HG03095 (cell line): ENCODE results near the gene ATP5ME.
"Not testable (repeated sequence)": the region's sequence is repeated elsewhere in the genome, so short reads cannot be mapped to it uniquely, and the experiment has no call there.

Source experiments
- ATAC-seq: cut with Tn5 transposase; IDR thresholded peaks from one replicate; pipeline ENCODE4 v1.9.1; 2021; ENCODE audit warnings: moderate library complexity; ENCODE audit not compliant: unreplicated experiment

Gene ATP5ME

GRCh38 chr4:705278-706082 is 31.4 kb upstream of the ATP5ME start, which contains the start of gene PCGF3:
TSS of gene PCGF3 (plus strand) at chr4:705832. CDS start at chr4:733681, 27,849 bp downstream.
- ATAC-seq, result peak; percentile 85

- ATAC-seq, result no peak
Measured at GRCh38 chr4:704971-705277, 30.8 kb upstream of the ATP5ME start.

DNA sequence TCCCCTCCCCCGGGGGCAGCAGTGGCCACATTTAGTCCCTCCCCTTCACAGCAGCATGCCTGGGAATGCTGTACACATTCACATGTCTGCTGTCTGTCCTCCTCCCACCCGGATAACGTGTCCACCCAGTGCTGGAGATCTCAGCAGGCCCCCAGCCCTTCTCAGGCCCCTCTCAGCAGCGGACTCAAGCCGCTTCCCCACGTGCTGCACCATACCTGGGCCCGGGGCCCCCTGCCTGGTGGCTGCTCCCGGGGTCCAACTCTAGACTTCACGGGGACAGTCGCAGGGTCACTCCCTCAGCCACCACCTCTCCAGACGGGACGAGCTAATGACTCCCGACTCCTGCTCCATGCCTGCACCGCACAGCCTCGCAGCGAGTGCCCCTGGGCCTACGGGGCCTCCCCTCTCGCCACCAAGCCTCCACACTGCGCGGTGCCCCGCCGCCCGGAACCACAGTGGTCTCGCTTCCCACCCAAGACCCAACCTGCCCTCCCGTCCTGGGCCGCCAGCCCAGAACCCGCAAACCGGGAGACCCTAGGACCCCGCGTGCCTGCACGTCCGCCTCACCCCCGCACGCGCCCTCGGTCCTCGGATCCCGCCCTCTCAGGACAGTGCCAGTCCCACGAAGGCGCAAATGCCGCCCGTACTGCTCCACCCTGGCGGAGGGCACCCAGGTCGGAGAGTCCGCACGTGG is 30.3 kb upstream of the ATP5ME start:
- no peak for ATAC-seq

- ATAC-seq, result no peak
Measured at GRCh38 chr4:703336-704197, 29.5 kb upstream of the ATP5ME start.

- no peak for ATAC-seq
Measured at GRCh38 chr4:702618-703048, 28.6 kb upstream of the ATP5ME start.

DNA sequence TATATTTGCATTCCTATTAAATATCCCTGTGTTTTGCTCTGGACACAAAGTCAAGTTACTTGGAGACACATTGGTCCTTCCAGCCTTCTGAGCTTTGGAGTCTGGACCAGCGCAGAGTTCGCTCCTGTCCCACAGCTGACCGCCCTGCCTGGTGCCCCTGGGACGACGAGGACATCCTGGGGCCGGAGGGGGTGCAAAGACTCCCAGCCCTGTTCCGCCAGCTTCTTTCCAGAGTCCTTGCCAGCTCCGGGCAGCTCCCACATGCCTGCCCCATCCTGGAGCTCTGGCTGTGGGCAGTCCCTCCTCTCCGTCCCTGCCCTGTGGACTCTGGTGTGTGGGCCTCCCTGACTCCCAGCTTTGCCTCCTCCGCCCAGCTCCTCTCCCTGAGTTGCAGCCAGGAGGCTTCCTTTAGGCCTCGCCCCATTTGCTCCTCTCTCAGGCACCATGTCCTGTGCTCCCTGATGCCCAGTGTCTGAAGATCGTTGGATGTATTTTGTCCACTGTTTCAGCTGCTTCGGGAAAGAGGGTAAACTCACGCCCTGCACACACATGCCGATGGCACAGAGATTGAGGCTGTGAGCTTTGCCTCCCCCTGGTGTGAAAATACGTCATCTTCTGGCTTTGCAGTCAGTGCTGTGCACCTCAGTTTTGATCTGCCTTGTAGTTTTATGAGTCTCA is 26.6 kb upstream of the ATP5ME start:
- no peak for ATAC-seq

- no peak for ATAC-seq
Measured at GRCh38 chr4:699816-700580, 25.9 kb upstream of the ATP5ME start.

- not testable (repeated sequence) for ATAC-seq
Measured at GRCh38 chr4:694341-694940, 20.4 kb upstream of the ATP5ME start.

DNA sequence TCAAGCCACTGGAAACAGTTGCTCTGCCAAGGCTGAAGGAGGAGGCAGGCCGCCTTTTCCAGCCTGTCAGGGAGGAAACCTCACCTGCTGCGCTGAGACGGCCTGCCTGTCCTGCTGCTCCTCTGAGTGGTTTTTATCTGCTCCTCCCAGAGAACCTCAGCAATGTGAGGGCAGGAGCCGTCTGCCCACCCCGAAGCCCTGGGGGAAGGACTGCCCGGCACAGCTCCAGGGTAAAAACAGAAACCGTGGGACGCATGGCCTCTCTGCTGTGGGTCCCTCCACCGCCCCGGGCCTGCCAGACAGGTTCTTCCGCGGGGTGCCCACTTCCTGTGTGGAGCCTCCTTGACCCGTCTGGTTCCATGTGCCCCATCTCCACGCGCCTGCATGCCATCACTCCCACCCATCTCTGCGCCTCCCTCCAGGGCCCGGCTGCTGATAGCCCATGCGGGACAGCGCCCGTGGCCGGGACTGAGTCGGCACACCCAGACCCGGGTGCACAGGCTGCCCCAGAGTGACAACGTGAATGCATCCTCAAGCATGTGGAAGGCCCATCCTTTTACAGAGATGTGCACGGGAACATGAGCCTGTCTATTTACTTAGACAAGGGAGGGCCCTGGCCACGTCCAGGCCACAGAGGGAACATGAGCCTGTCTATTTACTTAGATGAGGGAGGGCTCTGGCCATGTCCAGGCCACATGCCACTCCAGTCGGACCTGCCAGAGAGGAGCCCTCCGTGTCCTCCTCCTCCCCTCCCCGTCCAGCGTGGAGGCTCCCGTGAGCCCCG is 18.9 kb upstream of the ATP5ME start:
- ATAC-seq, result no peak

DNA sequence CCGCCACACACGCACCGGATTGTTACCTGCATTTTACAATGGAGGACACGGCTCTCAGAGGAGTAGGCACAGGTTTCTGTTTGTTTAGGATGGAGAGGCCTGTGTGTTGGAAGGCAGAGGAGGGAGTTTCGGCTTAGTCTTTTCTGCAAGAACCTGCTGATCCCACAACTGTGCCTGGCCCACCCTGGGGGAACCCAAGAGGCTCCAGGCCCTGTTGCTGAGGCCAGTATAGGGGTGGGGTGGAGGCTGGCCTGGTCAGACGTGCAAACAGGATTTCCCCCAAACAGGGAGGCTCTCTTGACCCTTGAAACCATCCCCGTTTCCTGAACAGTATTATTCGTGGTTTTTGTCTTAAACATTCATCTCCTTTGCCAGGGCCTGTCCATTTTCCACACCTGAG is 15.6 kb upstream of the ATP5ME start:
- no peak for ATAC-seq

- no peak for ATAC-seq
Measured at GRCh38 chr4:688854-689681, 15.0 kb upstream of the ATP5ME start, which contains the start of gene SLC49A3. TSS of gene SLC49A3 (minus strand) at chr4:689151. CDS start at chr4:689127, 24 bp downstream.

DNA sequence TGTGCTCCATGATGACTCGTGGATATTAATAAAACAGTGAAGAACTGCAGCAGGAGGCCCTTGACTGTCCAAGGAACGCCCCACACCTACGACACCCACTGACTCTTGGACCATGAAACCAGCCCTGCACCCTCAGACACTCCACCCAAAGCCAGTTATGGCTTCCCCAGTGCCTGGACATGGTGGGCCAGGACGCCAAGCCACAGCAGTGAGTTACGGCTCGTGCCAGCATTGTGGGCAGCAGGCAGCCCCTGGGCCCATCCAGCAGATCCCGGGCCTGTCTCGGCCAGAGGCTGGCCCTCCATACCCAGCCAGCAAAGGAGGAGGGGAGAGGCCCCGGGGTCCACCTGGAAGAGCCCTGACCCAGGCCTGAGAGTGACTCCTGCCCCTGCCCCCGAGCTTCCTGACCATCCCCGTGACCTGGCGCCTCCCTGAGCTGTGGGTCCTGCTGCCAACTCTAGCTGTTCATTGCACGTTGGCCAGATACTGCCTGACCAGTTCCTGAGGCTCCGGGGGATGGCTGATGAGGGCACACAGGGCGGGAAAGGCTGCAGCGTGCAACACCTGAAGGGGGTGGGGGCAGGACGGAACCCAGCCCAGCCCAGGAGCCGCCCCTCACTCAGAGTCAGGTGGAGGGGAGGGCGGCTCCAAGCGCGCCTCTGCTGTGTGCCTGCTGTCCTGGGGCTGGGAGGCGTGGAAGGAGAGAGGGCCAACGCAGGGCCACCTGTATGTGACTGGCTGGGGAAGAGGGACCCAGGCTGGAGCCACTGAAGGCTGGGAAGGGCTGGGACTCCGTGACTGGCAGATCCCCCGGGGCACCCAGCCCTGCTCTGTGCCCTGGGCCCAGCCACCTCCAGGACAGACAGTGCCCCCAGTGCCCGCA is 14.1 kb upstream of the ATP5ME start:
- ATAC-seq, result no peak

DNA sequence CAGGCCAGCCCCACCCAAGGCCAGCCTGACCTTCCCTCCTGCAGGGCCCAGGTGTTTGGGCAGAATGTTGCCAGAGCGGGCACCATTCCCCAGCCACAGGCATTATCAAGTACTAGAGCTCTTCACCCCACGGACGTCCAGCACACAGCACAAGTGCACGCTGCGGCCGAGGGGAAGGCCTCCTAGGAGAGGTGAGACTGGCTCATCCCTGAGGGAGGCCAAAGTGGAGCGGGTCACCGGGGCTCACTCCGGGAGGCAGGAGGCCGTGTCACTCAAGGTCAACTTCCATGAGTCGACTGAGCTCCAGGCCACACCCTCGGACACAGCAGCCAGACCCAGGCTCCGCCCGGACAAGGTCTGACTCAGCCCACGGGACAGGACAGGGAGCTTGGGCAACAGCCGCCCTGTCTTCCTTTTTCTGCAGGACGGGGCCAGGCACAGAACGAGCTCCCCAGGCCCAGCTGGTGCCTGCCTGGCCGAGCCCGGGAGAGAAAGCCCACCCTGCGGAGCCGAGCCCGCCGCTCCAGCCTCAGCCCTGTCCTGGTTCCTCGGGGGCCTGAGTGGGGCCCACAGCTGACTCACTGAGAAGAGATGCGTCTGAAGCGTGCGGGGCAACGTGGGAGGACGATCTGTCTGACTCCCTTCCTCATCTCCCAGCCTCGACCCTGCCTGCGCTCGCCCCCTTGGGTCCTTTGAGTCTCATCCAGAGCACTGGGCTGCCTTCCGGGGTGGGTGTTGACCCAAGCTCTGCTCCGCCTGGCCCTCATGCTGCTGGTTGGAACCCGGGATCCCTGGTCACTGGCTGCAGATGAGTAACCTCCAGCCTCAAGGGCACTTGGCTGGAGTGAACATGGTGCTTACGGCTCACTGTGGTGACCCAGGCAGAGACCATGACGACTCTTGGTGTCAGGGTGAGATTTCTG is 13.2 kb upstream of the ATP5ME start:
- ATAC-seq, result no peak

DNA sequence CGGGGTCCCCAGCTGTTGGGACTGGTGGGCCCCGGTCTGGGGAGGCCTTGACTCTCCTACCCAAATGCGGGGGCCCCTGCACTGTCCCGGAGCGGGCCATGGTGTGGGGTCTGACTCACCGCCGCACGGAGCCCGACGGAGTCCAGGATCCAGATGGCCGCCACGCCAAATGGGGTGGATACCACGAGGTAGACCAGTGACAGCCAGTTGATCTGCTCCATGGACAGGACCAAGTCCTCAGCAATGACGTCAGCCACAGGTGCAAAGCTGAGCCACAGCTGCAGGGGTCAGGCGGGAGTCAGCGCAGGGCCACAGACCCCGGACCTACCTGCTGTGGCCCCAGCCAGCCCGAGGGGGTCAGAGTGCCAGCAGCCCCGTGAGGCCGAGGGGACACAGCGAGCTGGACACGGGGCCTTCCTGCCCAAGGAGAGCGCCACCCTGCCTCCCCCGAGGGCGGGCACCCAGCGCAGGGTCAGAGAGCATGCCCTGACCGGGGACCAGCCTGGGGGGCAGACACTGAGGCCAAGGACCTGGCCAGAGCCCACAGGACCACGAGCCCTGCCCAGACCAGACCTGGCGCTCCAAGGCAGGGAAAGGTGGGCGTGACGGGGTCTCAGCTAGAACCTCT is 12.5 kb upstream of the ATP5ME start:
- no peak for ATAC-seq

GRCh38 chr4:685679-686412 is 11.8 kb upstream of the ATP5ME start:
- ATAC-seq, result no peak
